MV-4-11 (cell line): Measurements from ENCODE around the gene ITM2C.

Experiments
- DNase-seq: peaks from one replicate; lab custom pipeline; 2025; lab: John Stamatoyannopoulos, UW

The ITM2C gene

DNA sequence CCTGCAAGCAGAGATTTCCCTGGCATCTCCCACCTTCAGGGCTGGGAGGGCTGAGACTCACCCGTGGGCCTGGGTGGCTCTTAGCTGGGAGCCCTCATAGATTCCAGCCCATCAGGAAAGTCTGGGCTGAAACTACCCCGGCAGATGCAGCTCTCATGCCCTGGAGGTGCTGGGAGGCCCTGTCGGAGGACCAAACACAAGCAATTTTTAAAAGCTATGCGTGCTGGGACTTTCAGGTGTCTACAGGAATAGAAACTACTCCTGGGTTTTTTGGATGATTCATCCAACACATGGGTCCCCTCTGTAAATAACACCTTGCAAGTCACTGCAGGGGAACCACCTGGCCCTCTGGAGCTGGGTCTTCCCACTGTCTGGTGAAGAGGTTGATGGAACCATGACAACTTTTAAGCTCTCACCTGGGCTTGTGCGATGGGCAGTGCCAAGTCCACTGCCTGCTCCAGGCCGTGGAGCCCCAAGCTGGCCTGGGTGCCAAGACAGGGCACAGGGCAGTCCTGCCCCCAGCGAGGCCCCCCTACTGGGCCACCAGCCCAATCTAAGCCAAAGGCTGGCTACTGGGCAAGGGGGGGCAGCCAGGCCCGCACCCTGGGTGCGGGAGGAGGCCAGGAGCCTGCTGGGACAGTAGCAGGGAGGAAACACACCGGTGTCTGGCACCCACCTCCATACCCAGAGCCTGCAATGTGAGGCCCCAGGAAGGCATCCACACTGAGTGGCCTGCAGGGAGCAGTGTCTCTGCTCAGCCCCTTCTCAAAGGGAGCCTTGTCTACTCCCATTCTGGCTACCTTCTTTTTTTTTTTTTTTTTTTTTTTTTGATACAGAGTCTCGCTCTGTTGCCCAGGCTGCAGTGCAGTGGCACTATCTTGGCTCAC, 61.4 kb downstream of the ITM2C start:
- DNase-seq: no peak

DNA sequence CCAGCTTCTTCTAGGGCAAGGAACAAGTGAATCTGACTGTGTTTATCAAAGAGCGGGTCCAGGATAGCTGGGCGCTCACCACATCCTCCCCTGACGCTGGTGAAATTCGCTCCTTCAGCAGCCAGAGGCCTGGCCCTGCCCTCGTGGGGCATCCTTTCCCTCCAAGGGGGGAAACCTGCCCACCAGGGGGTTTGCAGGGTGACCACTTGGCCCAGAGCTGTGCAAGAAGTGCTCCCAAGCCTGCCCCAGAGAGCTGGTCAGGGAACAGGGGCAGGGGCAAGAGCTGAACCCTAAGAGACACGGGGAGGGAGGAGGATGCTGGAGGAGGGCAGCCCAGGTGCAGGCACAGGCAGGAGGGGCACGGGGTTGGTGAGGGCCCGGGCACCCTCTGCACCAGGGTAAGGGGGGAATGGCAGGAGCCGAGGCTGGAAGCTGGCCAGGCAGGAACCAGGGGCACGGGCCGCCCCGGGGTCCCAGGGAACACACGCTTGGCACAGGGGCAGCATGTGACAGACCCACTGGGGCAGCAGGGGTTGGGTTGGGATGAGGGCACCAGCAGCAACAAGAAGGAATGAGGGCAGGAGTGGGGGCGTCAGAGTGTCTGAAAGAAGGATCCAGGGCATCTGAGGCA, 63.1 kb downstream of the ITM2C start:
- no peak for DNase-seq
